K562 (cell line): ENCODE measurements around the gene SGMS1. TPM values are rescaled to one million over a fixed set of nuclear protein-coding genes. Genes with fewer than 3 reads are reported as not detected.
A peak's percentile ranks its signal among the peaks of the same experiment; 100 is the strongest.

Experiments used
- ELF2 ChIP-seq: fragments of 250-450 bp; sonication (Bioruptor Pico); IDR thresholded peaks from 2 replicates; pipeline ENCODE4 v1.5.0; 2021; ENCODE audit warnings: mild to moderate bottlenecking
- FOXA1 ChIP-seq: fragments of 450-650 bp; IDR thresholded peaks from 2 replicates; pipeline ENCODE4 v1.6.1; 2016; ENCODE audit warnings: mild to moderate bottlenecking, borderline replicate concordance
- HDAC1 ChIP-seq, 2 experiments: fragments of 450-650 bp; IDR thresholded peaks; 2 replicates each; pipeline ENCODE4 v1.6.1; 2016 to 2017; ENCODE audit warnings: inconsistent platforms in 1 of 2, mild to moderate bottlenecking in 1 of 2, moderate library complexity in 1 of 2
- PTTG1 ChIP-seq: fragments of 450-650 bp; IDR thresholded peaks from 2 replicates; pipeline ENCODE4 v1.6.1; 2016; ENCODE audit warnings: low read depth, mild to moderate bottlenecking, missing genetic modification characterization, missing compliant biosample characterization
- RBM17 ChIP-seq: fragments of 200-400 bp; formaldehyde crosslinking; IDR thresholded peaks from 2 replicates; pipeline ENCODE4 v1.6.1; 2017; ENCODE audit warnings: low read depth, mild to moderate bottlenecking, low read length, borderline replicate concordance
- RCOR1 ChIP-seq, 2 experiments: IDR thresholded peaks; 2 replicates each; pipeline ENCODE4 v1.6.1; 2012; ENCODE audit warnings: low read depth in 2 of 2, low read length in 2 of 2, borderline replicate concordance in 1 of 2, improper control_type of control experiment in 1 of 2
- SRSF9 ChIP-seq: fragments of 200-400 bp; formaldehyde crosslinking; IDR thresholded peaks from 2 replicates; pipeline ENCODE4 v1.6.1; 2017; ENCODE audit warnings: low read depth, low read length, borderline replicate concordance
- ZNF384 ChIP-seq: IDR thresholded peaks from 2 replicates; pipeline ENCODE4 v1.6.1; 2012; ENCODE audit warnings: low read depth, low read length, improper control_type of control experiment
- polyA plus RNA-seq, 8 experiments: library from polyadenylated mRNA; depleted of rRNA in 4 of 8; stranded (reverse) in 5 of 8; unstranded in 3 of 8; fragments of >200 nt; fragmentation: Nextera tagmentation in 2 of 8; fragmentation: Illumina TruSeq in 1 of 8; extraction: Ambion mirVana in 2 of 8; extraction: Trizol in 1 of 8; gene quantifications; 2 replicates each; pipeline versions ENCODE4 v1.2.1 to v1.2.3, GENCODE V29; 2011 to 2014; ENCODE audit warnings: inconsistent platforms in 1 of 8, missing spikeins in 1 of 8
- total RNA-seq, 7 experiments: library from RNA; depleted of rRNA in 6 of 7; stranded (reverse); fragments of >200 nt in 6 of 7; fragmentation: Illumina TruSeq in 2 of 7; extraction: Trizol in 2 of 7; gene quantifications; 2 replicates each; pipeline versions ENCODE4 v1.2.1 to v1.2.3, GENCODE V29; 2011 to 2021; ENCODE audit warnings: low replicate concordance in 1 of 7
- TF ChIP-seq, protein P1 (sequence below): sonication (generic); formaldehyde crosslinking; IDR thresholded peaks from 2 replicates; pipeline ENCODE4 v1.8.0; 2023; ENCODE audit warnings: missing genetic modification reagents, mild to moderate bottlenecking, borderline replicate concordance
- TF ChIP-seq, protein P2 (sequence below), 2 experiments: fragments of 450-650 bp; conservative IDR thresholded peaks; 2 replicates each; pipeline ENCODE4 v1.6.1; 2017; ENCODE audit warnings: mild to moderate bottlenecking in 2 of 2, moderate library complexity in 2 of 2
- TF ChIP-seq, protein P3 (sequence below): sonication (generic); IDR thresholded peaks from 2 replicates; pipeline ENCODE4 v1.6.1; 2016
- TF ChIP-seq, protein P4 (sequence below), 3 experiments: fragments of 200-800 bp in 1 of 3; fragments of 250-450 bp in 1 of 3; fragments of 450-650 bp in 1 of 3; sonication (Bioruptor Pico) in 1 of 3; sonication (Bioruptor generic) in 1 of 3; formaldehyde crosslinking in 1 of 3; IDR thresholded peaks; 2 replicates each; pipeline versions ENCODE4 v1.6.1 to v1.8.0; 2016 to 2022; ENCODE audit warnings: mild to moderate bottlenecking in 2 of 3, missing genetic modification characterization in 2 of 3, missing compliant biosample characterization in 1 of 3, moderate library complexity in 1 of 3
- TF ChIP-seq, protein P5 (sequence below), 2 experiments: fragments of 450-650 bp; IDR thresholded peaks; 2 replicates each; pipeline ENCODE4 v1.6.1; 2016

SGMS1 gene
- total and polyA plus RNA-seq, 9 of the 15 experiments (the other 6 are each of a cell fraction or from before 2014, with no cell fraction given): 22.6 to 232 (median 82.2) TPM

DNA sequence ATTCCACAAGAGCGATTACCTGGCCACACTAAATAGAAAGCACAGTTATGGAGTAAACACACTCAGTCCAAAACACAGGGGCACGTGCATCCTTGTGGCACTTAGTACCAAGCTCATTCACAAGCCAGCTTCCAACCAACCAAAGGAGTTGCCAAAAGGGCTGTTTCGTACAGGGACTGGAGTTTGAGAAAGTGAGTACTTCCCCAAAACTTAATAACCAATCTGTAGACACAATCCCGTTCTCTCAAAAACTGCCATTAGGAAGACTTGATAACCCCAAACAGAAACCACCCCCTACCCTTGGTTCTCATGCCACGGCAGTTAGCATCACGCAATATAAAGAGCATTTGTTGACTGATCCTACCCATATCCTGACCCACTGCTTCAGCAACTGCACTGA lies 206.3 kb downstream of the SGMS1 start (continued):
- TF ChIP-seq, protein P1, sequence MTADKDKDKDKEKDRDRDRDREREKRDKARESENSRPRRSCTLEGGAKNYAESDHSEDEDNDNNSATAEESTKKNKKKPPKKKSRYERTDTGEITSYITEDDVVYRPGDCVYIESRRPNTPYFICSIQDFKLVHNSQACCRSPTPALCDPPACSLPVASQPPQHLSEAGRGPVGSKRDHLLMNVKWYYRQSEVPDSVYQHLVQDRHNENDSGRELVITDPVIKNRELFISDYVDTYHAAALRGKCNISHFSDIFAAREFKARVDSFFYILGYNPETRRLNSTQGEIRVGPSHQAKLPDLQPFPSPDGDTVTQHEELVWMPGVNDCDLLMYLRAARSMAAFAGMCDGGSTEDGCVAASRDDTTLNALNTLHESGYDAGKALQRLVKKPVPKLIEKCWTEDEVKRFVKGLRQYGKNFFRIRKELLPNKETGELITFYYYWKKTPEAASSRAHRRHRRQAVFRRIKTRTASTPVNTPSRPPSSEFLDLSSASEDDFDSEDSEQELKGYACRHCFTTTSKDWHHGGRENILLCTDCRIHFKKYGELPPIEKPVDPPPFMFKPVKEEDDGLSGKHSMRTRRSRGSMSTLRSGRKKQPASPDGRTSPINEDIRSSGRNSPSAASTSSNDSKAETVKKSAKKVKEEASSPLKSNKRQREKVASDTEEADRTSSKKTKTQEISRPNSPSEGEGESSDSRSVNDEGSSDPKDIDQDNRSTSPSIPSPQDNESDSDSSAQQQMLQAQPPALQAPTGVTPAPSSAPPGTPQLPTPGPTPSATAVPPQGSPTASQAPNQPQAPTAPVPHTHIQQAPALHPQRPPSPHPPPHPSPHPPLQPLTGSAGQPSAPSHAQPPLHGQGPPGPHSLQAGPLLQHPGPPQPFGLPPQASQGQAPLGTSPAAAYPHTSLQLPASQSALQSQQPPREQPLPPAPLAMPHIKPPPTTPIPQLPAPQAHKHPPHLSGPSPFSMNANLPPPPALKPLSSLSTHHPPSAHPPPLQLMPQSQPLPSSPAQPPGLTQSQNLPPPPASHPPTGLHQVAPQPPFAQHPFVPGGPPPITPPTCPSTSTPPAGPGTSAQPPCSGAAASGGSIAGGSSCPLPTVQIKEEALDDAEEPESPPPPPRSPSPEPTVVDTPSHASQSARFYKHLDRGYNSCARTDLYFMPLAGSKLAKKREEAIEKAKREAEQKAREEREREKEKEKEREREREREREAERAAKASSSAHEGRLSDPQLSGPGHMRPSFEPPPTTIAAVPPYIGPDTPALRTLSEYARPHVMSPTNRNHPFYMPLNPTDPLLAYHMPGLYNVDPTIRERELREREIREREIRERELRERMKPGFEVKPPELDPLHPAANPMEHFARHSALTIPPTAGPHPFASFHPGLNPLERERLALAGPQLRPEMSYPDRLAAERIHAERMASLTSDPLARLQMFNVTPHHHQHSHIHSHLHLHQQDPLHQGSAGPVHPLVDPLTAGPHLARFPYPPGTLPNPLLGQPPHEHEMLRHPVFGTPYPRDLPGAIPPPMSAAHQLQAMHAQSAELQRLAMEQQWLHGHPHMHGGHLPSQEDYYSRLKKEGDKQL (CRISPR knock-in tag): no peak
- TF ChIP-seq SRSF9: no peak
- TF ChIP-seq RBM17: no peak
- TF ChIP-seq, protein P2, sequence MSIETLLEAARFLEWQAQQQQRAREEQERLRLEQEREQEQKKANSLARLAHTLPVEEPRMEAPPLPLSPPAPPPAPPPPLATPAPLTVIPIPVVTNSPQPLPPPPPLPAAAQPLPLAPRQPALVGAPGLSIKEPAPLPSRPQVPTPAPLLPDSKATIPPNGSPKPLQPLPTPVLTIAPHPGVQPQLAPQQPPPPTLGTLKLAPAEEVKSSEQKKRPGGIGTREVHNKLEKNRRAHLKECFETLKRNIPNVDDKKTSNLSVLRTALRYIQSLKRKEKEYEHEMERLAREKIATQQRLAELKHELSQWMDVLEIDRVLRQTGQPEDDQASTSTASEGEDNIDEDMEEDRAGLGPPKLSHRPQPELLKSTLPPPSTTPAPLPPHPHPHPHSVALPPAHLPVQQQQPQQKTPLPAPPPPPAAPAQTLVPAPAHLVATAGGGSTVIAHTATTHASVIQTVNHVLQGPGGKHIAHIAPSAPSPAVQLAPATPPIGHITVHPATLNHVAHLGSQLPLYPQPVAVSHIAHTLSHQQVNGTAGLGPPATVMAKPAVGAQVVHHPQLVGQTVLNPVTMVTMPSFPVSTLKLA (conservative IDR thresholded peaks at IDR 0.05): peak; percentile 71 to 76
- TF ChIP-seq, protein P3, sequence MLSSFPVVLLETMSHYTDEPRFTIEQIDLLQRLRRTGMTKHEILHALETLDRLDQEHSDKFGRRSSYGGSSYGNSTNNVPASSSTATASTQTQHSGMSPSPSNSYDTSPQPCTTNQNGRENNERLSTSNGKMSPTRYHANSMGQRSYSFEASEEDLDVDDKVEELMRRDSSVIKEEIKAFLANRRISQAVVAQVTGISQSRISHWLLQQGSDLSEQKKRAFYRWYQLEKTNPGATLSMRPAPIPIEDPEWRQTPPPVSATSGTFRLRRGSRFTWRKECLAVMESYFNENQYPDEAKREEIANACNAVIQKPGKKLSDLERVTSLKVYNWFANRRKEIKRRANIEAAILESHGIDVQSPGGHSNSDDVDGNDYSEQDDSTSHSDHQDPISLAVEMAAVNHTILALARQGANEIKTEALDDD: peak; percentile 12; the same call in 1 of the 2 replicates
- no peak for TF ChIP-seq ZNF384
- TF ChIP-seq, protein P4, sequence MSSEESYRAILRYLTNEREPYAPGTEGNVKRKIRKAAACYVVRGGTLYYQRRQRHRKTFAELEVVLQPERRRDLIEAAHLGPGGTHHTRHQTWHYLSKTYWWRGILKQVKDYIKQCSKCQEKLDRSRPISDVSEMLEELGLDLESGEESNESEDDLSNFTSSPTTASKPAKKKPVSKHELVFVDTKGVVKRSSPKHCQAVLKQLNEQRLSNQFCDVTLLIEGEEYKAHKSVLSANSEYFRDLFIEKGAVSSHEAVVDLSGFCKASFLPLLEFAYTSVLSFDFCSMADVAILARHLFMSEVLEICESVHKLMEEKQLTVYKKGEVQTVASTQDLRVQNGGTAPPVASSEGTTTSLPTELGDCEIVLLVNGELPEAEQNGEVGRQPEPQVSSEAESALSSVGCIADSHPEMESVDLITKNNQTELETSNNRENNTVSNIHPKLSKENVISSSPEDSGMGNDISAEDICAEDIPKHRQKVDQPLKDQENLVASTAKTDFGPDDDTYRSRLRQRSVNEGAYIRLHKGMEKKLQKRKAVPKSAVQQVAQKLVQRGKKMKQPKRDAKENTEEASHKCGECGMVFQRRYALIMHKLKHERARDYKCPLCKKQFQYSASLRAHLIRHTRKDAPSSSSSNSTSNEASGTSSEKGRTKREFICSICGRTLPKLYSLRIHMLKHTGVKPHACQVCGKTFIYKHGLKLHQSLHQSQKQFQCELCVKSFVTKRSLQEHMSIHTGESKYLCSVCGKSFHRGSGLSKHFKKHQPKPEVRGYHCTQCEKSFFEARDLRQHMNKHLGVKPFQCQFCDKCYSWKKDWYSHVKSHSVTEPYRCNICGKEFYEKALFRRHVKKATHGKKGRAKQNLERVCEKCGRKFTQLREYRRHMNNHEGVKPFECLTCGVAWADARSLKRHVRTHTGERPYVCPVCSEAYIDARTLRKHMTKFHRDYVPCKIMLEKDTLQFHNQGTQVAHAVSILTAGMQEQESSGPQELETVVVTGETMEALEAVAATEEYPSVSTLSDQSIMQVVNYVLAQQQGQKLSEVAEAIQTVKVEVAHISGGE (CRISPR knock-in tag; IDR thresholded peaks at IDR 0.05): no peak
- TF ChIP-seq, protein P5, sequence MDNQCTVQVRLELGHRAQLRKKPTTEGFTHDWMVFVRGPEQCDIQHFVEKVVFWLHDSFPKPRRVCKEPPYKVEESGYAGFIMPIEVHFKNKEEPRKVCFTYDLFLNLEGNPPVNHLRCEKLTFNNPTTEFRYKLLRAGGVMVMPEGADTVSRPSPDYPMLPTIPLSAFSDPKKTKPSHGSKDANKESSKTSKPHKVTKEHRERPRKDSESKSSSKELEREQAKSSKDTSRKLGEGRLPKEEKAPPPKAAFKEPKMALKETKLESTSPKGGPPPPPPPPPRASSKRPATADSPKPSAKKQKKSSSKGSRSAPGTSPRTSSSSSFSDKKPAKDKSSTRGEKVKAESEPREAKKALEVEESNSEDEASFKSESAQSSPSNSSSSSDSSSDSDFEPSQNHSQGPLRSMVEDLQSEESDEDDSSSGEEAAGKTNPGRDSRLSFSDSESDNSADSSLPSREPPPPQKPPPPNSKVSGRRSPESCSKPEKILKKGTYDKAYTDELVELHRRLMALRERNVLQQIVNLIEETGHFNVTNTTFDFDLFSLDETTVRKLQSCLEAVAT (IDR thresholded peaks at IDR 0.05): peak; percentile 13 to 62; a peak in 1 of 4 replicates
- no peak for TF ChIP-seq ELF2 (CRISPR knock-in tag)
- TF ChIP-seq FOXA1: no peak
- TF ChIP-seq HDAC1 (IDR thresholded peaks at IDR 0.05): peak in 1 of 2 experiments; percentile 39; a peak in 1 of 4 replicates
- no peak for TF ChIP-seq PTTG1
- 0 out of 4 replicates have a peak, but pooled peaks of 1 of the 2 experiments have one; percentile 16 for TF ChIP-seq RCOR1 (IDR thresholded peaks at IDR 0.05; ENCODE audit: borderline replicate concordance in 1 of 2, low read depth in 2 of 2, low read length in 2 of 2)
